ENCODE data around the gene TBL1X.
A peak's percentile ranks its signal among the peaks of the same experiment; 100 is the strongest.

The TBL1X gene

GRCh38 chrX:9676738-9677097, 211.9 kb downstream of the TBL1X start:
- no peak for DNase-seq

GRCh38 chrX:9677098-9677739, 212.4 kb downstream of the TBL1X start:
- no peak for DNase-seq

GRCh38 chrX:9678215-9678965, 213.5 kb downstream of the TBL1X start:
- DNase-seq = no peak

- no peak for DNase-seq
Measured at GRCh38 chrX:9681011-9681410, 216.2 kb downstream of the TBL1X start.

GRCh38 chrX:9681422-9681821, 216.6 kb downstream of the TBL1X start:
- DNase-seq = no peak

- DNase-seq = no peak
Measured at GRCh38 chrX:9682456-9682855, 217.6 kb downstream of the TBL1X start.

GRCh38 chrX:9682861-9683260, 218.0 kb downstream of the TBL1X start:
- no peak for DNase-seq

GRCh38 chrX:9683350-9683749, 218.5 kb downstream of the TBL1X start:
- DNase-seq = no peak

- no peak for DNase-seq
Measured at GRCh38 chrX:9687899-9688298, 223.0 kb downstream of the TBL1X start.

GRCh38 chrX:9688833-9689232, 224.0 kb downstream of the TBL1X start:
- DNase-seq = no peak

GRCh38 chrX:9690046-9690445, 225.2 kb downstream of the TBL1X start:
- no peak for DNase-seq

- DNase-seq = no peak
Measured at GRCh38 chrX:9693307-9694001, 228.6 kb downstream of the TBL1X start.

GRCh38 chrX:9698576-9698975, 233.7 kb downstream of the TBL1X start:
- no peak for DNase-seq

- no peak for DNase-seq
Measured at GRCh38 chrX:9700555-9700954, 235.7 kb downstream of the TBL1X start.

GRCh38 chrX:9701790-9702189, 236.9 kb downstream of the TBL1X start:
- DNase-seq = no peak

GRCh38 chrX:9703406-9703805, 238.5 kb downstream of the TBL1X start:
- no peak for DNase-seq

GRCh38 chrX:9704876-9705465, 240.1 kb downstream of the TBL1X start:
- no peak for DNase-seq

GRCh38 chrX:9706421-9706820, 241.6 kb downstream of the TBL1X start:
- DNase-seq = no peak

GRCh38 chrX:9707306-9708033, 242.6 kb downstream of the TBL1X start:
- no peak for DNase-seq

GRCh38 chrX:9708086-9708485, 243.2 kb downstream of the TBL1X start:
- no peak for DNase-seq

- peak; percentile 46 for DNase-seq
Measured at GRCh38 chrX:9708923-9709553, 244.2 kb downstream of the TBL1X start.

- DNase-seq = no peak
Measured at GRCh38 chrX:9710332-9710731, 245.5 kb downstream of the TBL1X start.

GRCh38 chrX:9717376-9717775, 252.5 kb downstream of the TBL1X start:
- no peak for DNase-seq
